ENCODE results near the gene TP53I11. TPM values are rescaled to one million over a fixed set of nuclear protein-coding genes. Genes with fewer than 3 reads are reported as not detected.

Gene TP53I11
- total and polyA plus RNA-seq, 9 of the 15 experiments (the other 6 are each of a cell fraction or from before 2014, with no cell fraction given) = 0.14 to 2.5 (median 1.2) TPM; not detected in 2

DNA sequence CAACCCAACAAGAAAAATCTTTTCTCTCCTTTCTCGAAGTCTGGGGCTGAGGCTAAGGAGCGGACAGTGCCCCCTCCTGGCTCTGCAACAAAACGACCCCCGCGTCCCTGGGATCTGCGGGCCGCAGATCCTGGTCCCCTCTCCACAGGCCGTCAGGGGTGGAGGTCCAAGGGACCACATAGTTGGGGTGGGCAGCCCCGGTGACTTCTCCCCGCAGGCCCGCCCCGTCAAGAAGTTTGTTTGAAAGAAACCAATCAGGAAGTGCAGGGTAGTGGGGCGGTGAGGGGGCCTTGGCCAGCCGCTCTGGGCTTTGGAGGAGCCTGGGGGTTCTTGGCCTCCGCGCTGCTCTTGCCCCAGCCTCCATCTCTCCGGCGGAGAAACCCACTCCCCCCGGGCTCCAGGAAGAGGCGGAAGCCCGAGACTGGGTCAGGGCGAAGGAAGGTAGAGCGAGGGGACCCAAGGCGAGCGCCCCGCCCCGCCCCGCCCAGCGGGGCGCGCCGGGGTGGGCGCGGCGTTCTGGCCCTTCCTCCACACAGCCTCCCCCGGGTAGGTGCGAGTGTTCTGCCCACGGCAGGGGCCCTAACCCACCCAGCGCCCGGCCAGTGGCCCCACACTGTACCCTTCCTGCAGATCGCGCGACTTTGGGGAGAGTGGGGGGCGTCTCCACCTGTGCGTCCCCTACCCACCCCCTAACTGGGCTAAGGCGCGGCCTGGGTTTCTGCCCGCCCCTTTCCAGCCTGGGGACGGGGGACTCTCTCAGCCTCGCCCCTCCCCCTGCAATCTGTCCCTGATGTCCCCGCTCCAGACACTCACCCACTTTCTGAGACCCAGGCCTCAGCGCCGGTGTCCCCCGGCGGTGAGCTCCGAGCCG is 1.3 kb downstream of the TP53I11 start (continued):
- TF ChIP-seq RAD21 (CRISPR knock-in tag; conservative IDR thresholded peaks at IDR 0.05 in 1 of 2, IDR thresholded peaks at IDR 0.05 in 1 of 2) = 0 out of 4 replicates have a peak, but pooled peaks of 1 of the 2 experiments have one; percentile 14
- TF ChIP-seq JUNB (CRISPR knock-in tag; conservative IDR thresholded peaks at IDR 0.05) = no peak
- TF ChIP-seq ZNF444 (CRISPR knock-in tag; IDR thresholded peaks at IDR 0.05) = no peak
- TF ChIP-seq, protein P1, sequence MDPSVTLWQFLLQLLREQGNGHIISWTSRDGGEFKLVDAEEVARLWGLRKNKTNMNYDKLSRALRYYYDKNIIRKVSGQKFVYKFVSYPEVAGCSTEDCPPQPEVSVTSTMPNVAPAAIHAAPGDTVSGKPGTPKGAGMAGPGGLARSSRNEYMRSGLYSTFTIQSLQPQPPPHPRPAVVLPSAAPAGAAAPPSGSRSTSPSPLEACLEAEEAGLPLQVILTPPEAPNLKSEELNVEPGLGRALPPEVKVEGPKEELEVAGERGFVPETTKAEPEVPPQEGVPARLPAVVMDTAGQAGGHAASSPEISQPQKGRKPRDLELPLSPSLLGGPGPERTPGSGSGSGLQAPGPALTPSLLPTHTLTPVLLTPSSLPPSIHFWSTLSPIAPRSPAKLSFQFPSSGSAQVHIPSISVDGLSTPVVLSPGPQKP (CRISPR knock-in tag; IDR thresholded peaks at IDR 0.05) = no peak

DNA sequence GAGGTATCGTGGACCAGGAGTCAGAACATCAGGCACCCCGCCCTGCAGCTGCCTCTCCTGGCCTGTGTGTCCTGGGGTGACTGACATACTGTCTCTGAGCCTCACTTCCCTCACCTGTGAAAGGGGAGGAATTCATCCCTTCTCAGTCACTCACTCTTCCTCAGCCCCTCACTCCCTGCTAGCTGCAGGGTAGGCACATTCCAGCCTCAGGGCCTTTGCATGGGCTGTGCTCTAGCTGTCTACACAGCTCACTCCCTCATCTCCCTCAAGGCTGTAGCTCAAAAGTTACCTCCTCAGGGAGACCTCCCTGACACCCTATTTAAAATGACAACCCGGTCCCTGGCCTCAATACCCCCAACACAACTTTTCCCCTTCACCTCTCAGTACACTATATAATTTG is 2.5 kb downstream of the TP53I11 start:
- Histone ChIP-seq H3K4me3 (no peak overlapping the region), H4K20me1 (replicated peaks; ENCODE audit: control insufficient read depth, insufficient read depth, low read length) (peaks cover 21% of the 10 kb centered on the region; the same call in 1 of the 2 replicates), H2AFZ (ENCODE audit: low read depth, low read length) (no peak overlapping the region), H3K9me3 (replicated peaks; ENCODE audit: control insufficient read depth, insufficient read depth, low read depth, low read length) (no peaks in the 10 kb centered on the region), H3K79me2 (ENCODE audit: control insufficient read depth, insufficient read depth, low read length) (no peaks in the 10 kb centered on the region), H3K27ac (ENCODE audit: extremely low read depth, low read depth, low read length) (no peak overlapping the region), H3K9ac (ENCODE audit: insufficient read depth in 1 of 2, low read depth in 2 of 2, low read length in 2 of 2) (no peak overlapping the region), H3K4me2 (ENCODE audit: insufficient read depth, low read length) (no peak overlapping the region), H3K9me1 (ENCODE audit: control insufficient read depth, insufficient read depth, low read length) (no peaks in the 10 kb centered on the region), H3K4me1 (replicated peaks in 1 of 2; ENCODE audit: control insufficient read depth in 2 of 2, insufficient read depth in 2 of 2, low read length in 2 of 2) (peaks cover 0 to 22% of the 10 kb centered on the region in 2 experiments; a peak in 3 of 5 replicates), H3K36me3 (ENCODE audit: control insufficient read depth, insufficient read depth, low read length) (no peaks in the 10 kb centered on the region), H3K27me3 (ENCODE audit: control insufficient read depth in 2 of 2, insufficient read depth in 2 of 2, low read length in 2 of 2) (peaks cover 0 to 22% of the 10 kb centered on the region in 2 experiments; a peak in 2 of 5 replicates)
- FAIRE-seq (no peak), DNase-seq (ENCODE audit: extremely low read depth in 1 of 4, low spot score in 3 of 4) (no peak), ATAC-seq (no peak)
- ChIA-PET POLR2A (interaction anchor here (1.2 kb wide), 1 partner anchor 8 kb away, joined by 3 read pairs; no protein-coding TSS in a partner anchor), CTCF (ENCODE audit: low intra/inter-chr PET ratio) (no interaction called here)
- WGBS (ENCODE audit: insufficient coverage, low coverage, missing lambda C conversion rate) = 7% methylated on average over 2 of the region's 3 CpGs
- in situ Hi-C loops (cut with MboI) = no loop called here
- intact Hi-C loops (cut with micrococcal nuclease) = no loop called here
- no TSS peak for BruUV-seq (replicated peaks)
- TF ChIP-seq, protein P2, sequence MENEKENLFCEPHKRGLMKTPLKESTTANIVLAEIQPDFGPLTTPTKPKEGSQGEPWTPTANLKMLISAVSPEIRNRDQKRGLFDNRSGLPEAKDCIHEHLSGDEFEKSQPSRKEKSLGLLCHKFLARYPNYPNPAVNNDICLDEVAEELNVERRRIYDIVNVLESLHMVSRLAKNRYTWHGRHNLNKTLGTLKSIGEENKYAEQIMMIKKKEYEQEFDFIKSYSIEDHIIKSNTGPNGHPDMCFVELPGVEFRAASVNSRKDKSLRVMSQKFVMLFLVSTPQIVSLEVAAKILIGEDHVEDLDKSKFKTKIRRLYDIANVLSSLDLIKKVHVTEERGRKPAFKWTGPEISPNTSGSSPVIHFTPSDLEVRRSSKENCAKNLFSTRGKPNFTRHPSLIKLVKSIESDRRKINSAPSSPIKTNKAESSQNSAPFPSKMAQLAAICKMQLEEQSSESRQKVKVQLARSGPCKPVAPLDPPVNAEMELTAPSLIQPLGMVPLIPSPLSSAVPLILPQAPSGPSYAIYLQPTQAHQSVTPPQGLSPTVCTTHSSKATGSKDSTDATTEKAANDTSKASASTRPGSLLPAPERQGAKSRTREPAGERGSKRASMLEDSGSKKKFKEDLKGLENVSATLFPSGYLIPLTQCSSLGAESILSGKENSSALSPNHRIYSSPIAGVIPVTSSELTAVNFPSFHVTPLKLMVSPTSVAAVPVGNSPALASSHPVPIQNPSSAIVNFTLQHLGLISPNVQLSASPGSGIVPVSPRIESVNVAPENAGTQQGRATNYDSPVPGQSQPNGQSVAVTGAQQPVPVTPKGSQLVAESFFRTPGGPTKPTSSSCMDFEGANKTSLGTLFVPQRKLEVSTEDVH (IDR thresholded peaks at IDR 0.05; ENCODE audit: low read depth, partially characterized antibody) = no peak
- TF ChIP-seq NBN (IDR thresholded peaks at IDR 0.05; ENCODE audit: low read depth) (no peak), RBFOX2 (IDR thresholded peaks at IDR 0.05; ENCODE audit: low read depth, low read length) (no peak), POLR2G (IDR thresholded peaks at IDR 0.05; ENCODE audit: low read depth, low read length) (no peak), SMAD2 (IDR thresholded peaks at IDR 0.05; ENCODE audit: low read depth, low read length) (no peak), SMARCA4 (IDR thresholded peaks at IDR 0.05) (no peak), KLF13 (tag; IDR thresholded peaks at IDR 0.05; ENCODE audit: borderline replicate concordance, low read depth) (no peak)

Measured in K562 (cell line).